Eye (tissue), 1 donor: ENCODE results near the gene ACOT13.
"Not testable (repeated sequence)": the region's sequence is repeated elsewhere in the genome, so short reads cannot be mapped to it uniquely, and the experiment has no call there.

Experiments
- DNase-seq: peaks from one replicate; pipeline ENCODE4 v3.0.0-alpha.2; 2015

The ACOT13 gene

DNA sequence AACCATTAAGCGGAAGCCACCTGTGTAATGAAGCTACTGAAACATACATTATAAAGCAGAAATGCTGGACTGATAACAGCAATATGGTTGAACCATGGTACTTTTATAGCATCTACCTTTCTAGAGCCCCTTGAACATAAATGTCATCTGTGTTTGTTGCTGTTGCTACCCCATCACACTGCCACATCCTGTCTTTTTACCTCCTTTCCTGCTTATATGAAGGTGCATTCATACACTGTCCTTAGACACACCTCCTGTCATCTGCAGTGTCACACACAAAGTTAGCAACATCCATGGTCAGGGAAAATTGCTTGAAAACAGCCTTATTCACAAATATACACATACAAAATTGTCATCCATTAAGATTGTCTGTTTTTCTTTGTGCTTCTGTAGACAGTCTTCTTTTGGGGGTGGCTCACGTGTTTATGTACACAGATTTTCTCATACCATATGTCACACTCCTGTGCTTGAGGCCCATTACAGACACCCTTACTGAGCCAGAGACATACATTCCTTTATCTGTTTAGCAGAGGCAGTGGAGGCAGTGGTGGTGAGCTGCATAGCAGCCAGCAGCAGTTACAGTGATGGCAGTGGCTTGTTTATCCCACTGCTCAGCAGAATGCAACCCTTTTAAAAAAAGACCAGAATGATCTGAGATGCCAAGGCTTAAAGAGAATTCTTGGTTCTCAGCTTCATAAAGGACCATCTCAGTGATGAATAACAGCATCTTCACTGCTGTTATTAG is 26.1 kb downstream of the ACOT13 start:
- DNase-seq, result no peak

DNA sequence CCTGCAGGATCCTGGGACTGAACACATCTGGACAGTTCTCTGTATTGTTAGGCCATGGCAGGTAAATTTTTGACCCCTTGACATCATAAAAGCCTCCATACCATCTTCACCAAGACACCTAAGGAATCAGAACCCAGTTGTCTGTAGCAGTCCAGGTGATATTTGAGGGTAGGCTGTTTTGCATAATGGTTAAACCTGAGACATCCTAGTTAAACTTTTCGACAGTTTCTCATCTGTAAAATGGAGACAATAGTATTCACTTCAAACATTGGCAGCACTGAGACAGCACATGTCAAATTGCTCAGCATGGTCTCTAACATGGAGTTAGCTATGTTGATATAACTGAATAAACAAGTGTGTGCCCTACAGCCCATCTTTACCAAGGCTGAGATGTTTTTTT is 27.3 kb downstream of the ACOT13 start:
- DNase-seq, result no peak

GRCh38 chr6:24695635-24696034 is 28.8 kb downstream of the ACOT13 start:
- peak; percentile 73 for DNase-seq

- no peak for DNase-seq
These were observed 29.2 kb downstream of the ACOT13 start for GRCh38 chr6:24696097-24696496.

GRCh38 chr6:24699521-24700359 is 32.9 kb downstream of the ACOT13 start:
- no peak for DNase-seq

DNA sequence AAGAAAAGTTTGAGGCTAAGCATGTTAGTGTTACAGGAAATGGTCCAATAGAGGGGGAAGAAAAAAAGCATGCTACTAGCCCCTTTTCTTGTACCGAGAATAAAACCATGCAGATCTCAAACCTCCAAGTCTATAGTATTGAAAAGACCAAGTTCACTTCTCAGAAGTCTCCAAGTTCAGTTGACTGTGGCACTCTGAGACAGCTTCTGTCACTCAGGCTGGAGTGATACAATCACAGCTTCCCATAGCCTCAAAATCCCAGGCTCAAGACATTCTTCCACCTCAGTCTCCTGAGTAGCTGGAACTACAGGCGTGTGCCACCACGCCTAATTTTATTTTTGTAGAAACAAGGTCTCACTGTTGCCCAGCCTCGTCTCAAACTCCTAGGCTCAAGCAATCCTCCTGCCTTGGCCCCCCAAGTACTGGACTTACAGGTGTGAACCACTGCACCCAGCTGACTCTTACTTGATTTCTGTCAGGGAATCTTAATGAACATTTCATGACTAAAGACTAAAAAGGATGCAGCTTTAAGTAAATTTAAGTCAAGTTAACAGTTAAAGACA is 35.9 kb downstream of the ACOT13 start:
- no peak for DNase-seq

DNA sequence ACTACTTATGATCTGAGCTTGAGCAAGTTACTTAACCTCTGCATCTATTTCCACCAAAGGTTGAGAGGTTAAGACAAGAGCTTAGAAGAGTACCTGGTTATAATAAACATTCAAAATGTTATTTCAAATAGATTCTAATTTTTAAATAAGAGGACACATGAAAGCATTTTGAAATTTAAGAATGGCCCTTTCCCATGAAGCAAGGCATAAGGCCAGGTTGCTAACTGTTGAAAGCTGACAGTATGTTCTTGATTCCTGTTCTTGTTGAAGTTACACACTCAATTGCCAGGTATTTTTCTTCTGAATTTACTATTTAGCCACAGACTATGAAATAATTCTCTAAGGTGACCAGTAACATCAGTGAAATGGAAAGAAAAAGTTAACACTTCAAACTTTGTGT is 37.6 kb downstream of the ACOT13 start:
- DNase-seq, result no peak

GRCh38 chr6:24708612-24709011 is 41.7 kb downstream of the ACOT13 start:
- no peak for DNase-seq

DNA sequence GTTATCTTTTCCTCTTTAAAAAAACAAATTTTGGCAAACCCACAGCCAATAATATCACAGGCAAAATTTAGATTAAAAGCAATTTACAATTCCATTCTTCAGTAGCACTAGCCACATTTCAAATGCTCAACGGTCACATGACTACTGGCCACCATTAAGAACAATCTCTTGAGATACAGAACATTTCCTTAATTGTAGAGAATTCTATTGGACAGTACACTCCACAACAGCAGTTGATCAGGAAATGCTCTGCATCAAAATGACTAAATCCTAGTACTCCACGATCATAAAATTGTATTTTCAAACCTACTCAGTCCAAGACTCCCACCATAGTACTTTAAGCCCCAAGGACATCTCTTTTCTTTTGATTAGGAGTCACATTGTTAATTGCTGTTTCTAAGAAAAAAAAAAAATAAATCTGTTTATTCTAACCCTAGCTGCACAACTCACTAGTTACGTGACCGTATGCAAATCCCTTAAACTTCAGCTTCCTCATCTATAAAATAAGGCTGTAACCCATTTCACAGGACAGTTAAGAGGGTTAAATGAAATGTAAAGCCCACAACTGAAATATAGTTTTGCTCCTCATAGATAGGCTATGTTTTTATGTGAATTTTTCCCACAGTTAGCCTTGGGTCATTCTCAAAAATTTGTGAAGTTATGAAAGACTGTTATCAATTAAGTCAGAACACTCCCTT is 42.3 kb downstream of the ACOT13 start:
- DNase-seq, result no peak

- DNase-seq, result no peak
These were observed 43.8 kb downstream of the ACOT13 start for GRCh38 chr6:24710519-24711303.

DNA sequence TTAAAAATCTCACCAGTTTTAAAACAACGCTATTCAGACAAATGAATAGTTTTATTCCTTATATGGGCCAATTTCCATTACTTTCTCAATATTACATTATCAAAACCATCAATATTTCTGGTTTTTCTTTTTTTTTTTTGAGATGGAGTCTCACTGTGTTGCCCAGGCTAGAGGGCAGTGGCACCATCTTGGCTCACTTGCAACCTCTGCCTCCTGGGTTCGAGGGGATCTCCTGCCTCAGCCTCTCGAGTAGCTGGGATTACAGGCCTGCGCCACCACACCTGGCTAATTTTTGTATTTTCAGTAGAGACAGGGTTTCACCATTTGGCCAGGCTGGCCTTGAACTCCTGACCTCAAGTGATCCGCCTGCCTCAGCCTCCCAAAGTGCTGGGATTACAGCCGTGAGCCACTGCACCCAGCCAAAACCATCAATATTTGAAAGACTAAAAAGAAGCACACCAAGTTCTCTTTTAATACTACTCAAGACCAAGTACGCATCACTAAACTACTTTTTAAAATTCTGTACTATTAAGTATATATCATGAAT is 49.8 kb downstream of the ACOT13 start:
- not testable (repeated sequence) for DNase-seq

DNA sequence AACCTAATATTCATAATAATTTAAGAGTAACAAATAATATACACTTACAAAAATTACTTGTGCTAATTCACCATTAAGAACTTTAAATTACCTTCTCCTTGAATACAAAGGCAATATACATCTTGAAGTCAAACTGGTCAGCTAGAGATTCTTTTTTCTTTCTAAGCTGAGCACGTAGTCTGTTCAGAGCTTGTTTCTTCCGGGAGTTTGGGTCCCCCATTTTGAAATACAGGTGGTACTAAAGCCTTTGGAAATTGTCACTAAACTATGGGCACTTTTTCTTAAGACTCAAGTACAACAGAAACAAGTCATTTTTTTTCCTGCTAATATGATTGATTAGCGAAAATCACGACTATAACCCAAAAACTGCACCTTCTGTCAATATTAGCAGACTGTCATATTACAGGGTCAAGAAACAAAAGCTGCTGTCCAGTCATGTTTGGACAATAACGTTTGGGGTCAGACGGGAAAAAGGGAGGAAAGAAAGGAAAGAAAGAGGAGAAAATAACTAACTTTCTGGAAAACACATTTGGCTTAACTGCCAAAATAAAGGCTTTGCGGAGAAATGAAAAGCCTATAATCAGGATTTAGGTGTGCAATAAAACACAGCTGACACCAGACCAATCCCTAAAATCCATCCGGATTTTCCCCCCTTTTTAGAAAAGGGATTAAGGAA is 51.7 kb downstream of the ACOT13 start:
- DNase-seq, result no peak

- peak; percentile 72 for DNase-seq
These were observed 52.5 kb downstream of the ACOT13 start, which contains the start of gene C6orf62 for GRCh38 chr6:24719125-24719971. TSS of gene C6orf62 (minus strand) at chr6:24719154. CDS start at chr6:24718668, 486 bp downstream.

DNA sequence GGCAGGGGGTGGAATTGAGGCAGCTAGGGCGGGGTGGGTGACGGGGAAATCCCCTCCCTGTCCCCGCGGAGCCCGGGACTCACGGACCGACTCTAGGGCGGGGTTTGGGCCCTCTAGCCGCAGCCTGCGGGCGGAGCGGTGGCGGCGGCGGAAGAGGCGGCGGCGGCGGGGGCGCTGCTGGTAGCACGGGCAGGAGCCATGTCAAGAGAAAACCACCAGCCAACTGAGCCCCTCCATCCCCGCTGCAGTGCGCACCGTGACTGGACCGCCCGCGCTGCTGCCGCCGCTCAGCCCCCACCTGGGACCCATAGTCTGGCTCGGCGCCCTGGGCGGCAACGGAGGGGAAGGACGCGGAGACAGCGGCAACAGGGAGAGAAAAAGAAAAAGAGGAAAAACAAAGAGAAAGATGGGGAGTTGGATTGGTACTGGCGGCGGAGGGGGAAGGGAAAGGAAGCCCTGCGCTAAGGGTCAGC is 53.3 kb downstream of the ACOT13 start:
- no peak for DNase-seq

- peak; percentile 100 for DNase-seq
These were observed 54.0 kb downstream of the ACOT13 start for GRCh38 chr6:24720604-24721460.

- no peak for DNase-seq
These were observed 54.8 kb downstream of the ACOT13 start for GRCh38 chr6:24721461-24722215.

DNA sequence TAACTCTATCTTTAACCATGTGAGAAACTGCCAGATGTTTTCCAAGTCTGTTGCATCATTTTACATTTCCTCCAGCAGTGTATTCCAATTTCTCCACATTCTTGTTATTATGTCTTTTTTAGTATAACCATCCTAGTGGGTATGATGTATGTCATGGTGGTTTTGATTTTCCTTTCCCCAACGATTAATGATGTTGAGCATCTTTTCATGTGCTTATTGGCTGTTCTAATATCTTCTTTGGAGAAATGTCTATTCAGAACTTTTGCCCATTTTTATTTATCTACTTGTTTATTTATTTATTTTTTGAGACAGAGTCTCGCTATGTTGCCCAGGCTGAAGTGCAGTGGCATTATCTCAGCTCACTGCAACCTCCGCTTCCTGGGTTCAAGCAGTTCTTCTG is 56.4 kb downstream of the ACOT13 start:
- no peak for DNase-seq

DNA sequence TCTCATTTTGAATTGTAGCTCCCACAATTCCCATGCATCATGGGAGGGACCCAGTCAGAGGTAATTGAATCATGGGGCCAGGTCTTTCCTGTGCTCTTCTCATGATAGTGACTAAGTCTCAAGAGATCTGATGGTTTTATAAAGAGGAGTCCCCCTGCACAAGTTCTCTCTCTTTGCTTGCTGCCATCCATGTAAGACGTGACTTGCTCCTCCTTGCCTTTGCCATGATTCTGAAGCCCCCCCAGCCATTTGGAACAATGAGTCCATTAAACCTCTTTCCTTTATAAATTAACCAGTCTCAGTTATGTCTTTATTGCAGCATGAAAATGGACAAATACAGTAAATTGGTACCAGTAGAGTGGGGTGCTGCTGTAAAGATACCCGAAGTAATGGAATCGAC is 63.8 kb downstream of the ACOT13 start:
- DNase-seq, result not testable (repeated sequence)
